HCT116 (cell line): Measurements from ENCODE around the gene OR2AT4. TPM values are rescaled to one million over a fixed set of nuclear protein-coding genes. Genes with fewer than 3 reads are reported as not detected.
"Not testable (repeated sequence)": the region's sequence is repeated elsewhere in the genome, so short reads cannot be mapped to it uniquely, and the experiment has no call there.

ENCODE experiments used
- ATAC-seq: fragments of 200-7000 bp; cut with Tn5 transposase; 2 replicates; pipeline ENCODE4 v1.9.1; 2020; ENCODE audit warnings: mild to moderate bottlenecking, moderate library complexity
- BruUV-seq: library from RNA; stranded (reverse); fragments of 400-500 nt; replicated peaks from 2 replicates; lab custom pipeline; 2021; lab: Mats Ljungman, UMichigan
- CTCF ChIA-PET: fragments of 300-600 bp; sonication (Branson Sonifier 250); formaldehyde crosslinking; loops from one replicate; lab custom pipeline; 2021; ENCODE audit warnings: antibody characterized with exemption; lab: Charles Lee
- POLR2A ChIA-PET: fragments of 300-600, 350-600 bp; sonication (Branson Sonifier 250); formaldehyde crosslinking; loops from one replicate; lab custom pipeline; 2021; ENCODE audit warnings: antibody characterized with exemption; lab: Charles Lee
- RAD21 ChIA-PET, 2 experiments: fragments of 300-600 bp; sonication (Branson Sonifier 250); formaldehyde crosslinking; loops; one replicate each; lab custom pipeline; 2023; ENCODE audit warnings: low total read pairs in 2 of 2; ENCODE audit not compliant: uncharacterized antibody in 2 of 2, unreplicated experiment in 2 of 2, low non-redundant PET in 1 of 2; lab: Charles Lee
- DNase-seq: peaks from one replicate; pipeline ENCODE4 v3.0.0-alpha.2; 2010; ENCODE audit warnings: low read depth, low spot score
- H2AFZ ChIP-seq: fragments of 200-600 bp; shearing (Covaris generic), sonication (generic); 2 replicates; pipeline ENCODE4 v1.6.1; 2017; ENCODE audit warnings: low read depth, mixed run types, mixed read lengths, antibody characterized with exemption, low read length; ENCODE audit not compliant: poor library complexity, severe bottlenecking
- H3K27ac ChIP-seq: 2 replicates; pipeline ENCODE4 v1.5.1; 2012; ENCODE audit warnings: low read depth, low read length
- H3K27me3 ChIP-seq: fragments of 200-600 bp; sonication (generic); 2 replicates; pipeline ENCODE4 v1.6.1; 2016; ENCODE audit warnings: mixed run types, low read length, mixed read lengths; ENCODE audit not compliant: insufficient read depth
- H3K36me3 ChIP-seq, 2 experiments: fragments of 200-500 bp in 1 of 2; fragments of 200-600 bp in 1 of 2; sonication (Bioruptor generic) in 1 of 2; sonication (generic) in 1 of 2; 2 replicates each; pipeline versions ENCODE4 v1.5.1 to v1.6.1; 2014 to 2016; ENCODE audit warnings: low read length in 2 of 2, inconsistent platforms in 1 of 2, mixed read lengths in 1 of 2, mixed run types in 1 of 2; ENCODE audit not compliant: insufficient read depth in 2 of 2, control insufficient read depth in 1 of 2
- H3K4me1 ChIP-seq, 2 experiments: fragments of 200-600 bp in 1 of 2; sonication (generic) in 1 of 2; 2 replicates each; pipeline versions ENCODE4 v1.5.1 to v1.6.1; 2012 to 2017; ENCODE audit warnings: low read length in 2 of 2, inconsistent platforms in 1 of 2, mild to moderate bottlenecking in 1 of 2, mixed read lengths in 1 of 2, mixed run types in 1 of 2, moderate library complexity in 1 of 2; ENCODE audit not compliant: insufficient read depth in 2 of 2, control insufficient read depth in 1 of 2
- H3K4me2 ChIP-seq: fragments of 200-600 bp; sonication (generic); 2 replicates; pipeline ENCODE4 v1.6.1; 2017; ENCODE audit warnings: mixed run types, low read length, mixed read lengths
- H3K4me3 ChIP-seq, 2 experiments: fragments of 200-600 bp in 1 of 2; sonication (generic) in 1 of 2; replicated peaks in 1 of 2; 2 replicates each; pipeline ENCODE4 v1.5.1; 2011 to 2016; ENCODE audit warnings: low read length in 2 of 2, control low read depth in 1 of 2, low read depth in 1 of 2, mild to moderate bottlenecking in 1 of 2, mixed read lengths in 1 of 2, mixed run types in 1 of 2
- H3K79me2 ChIP-seq: fragments of 200-600 bp; sonication (generic); 2 replicates; pipeline ENCODE4 v1.6.1; 2017; ENCODE audit warnings: mild to moderate bottlenecking, mixed run types, low read length, moderate library complexity, mixed read lengths; ENCODE audit not compliant: insufficient read depth
- H3K9ac ChIP-seq: fragments of 200-600 bp; sonication (generic); 2 replicates; pipeline ENCODE4 v1.6.1; 2016; ENCODE audit warnings: low read length, mixed read lengths
- H3K9me2 ChIP-seq: fragments of 200-600 bp; sonication (generic), shearing (Covaris generic); 2 replicates; pipeline ENCODE4 v1.6.1; 2017; ENCODE audit warnings: mixed run types, mild to moderate bottlenecking, moderate library complexity; ENCODE audit not compliant: insufficient read depth
- H3K9me3 ChIP-seq, 2 experiments: fragments of 200-500 bp in 1 of 2; fragments of 200-600 bp in 1 of 2; sonication (Bioruptor generic) in 1 of 2; sonication (generic) in 1 of 2; 2 replicates each; pipeline ENCODE4 v1.6.1; 2014 to 2017; ENCODE audit warnings: low read length in 2 of 2, mixed read lengths in 2 of 2, inconsistent platforms in 1 of 2, low read depth in 1 of 2, mild to moderate bottlenecking in 1 of 2, mixed run types in 1 of 2, moderate library complexity in 1 of 2; ENCODE audit not compliant: control insufficient read depth in 1 of 2, insufficient read depth in 1 of 2
- H4K20me1 ChIP-seq: fragments of 200-600 bp; sonication (generic), shearing (Covaris generic); 2 replicates; pipeline ENCODE4 v1.6.1; 2017; ENCODE audit warnings: mixed run types, mild to moderate bottlenecking, moderate library complexity; ENCODE audit not compliant: insufficient read depth
- CEBPB ChIP-seq: IDR thresholded peaks from 2 replicates; pipeline ENCODE4 v1.6.1; 2012; ENCODE audit warnings: low read depth
- EZH2 ChIP-seq: fragments of 200-600 bp; sonication (generic); IDR thresholded peaks from 2 replicates; pipeline ENCODE4 v1.6.1; 2017; ENCODE audit warnings: antibody characterized with exemption, mixed run types
- FOSL1 ChIP-seq: IDR thresholded peaks from 2 replicates; pipeline ENCODE4 v1.6.1; 2012; ENCODE audit warnings: low read depth
- SIN3A ChIP-seq: IDR thresholded peaks from 2 replicates; pipeline ENCODE4 v1.6.1; 2012; ENCODE audit warnings: low read depth
- TCF7L2 ChIP-seq: IDR thresholded peaks from 2 replicates; pipeline ENCODE4 v1.7.0; 2011; ENCODE audit warnings: borderline replicate concordance, inconsistent platforms; ENCODE audit not compliant: insufficient read depth, insufficient read length; ENCODE audit errors: extremely low read depth
- YY1 ChIP-seq: IDR thresholded peaks from 2 replicates; pipeline ENCODE4 v1.6.1; 2011; ENCODE audit warnings: low read length, low read depth, moderate library complexity, mild to moderate bottlenecking; ENCODE audit not compliant: insufficient replicate concordance; ENCODE audit errors: extremely low read depth
- ZNF274 ChIP-seq: fragments of 200-500 bp; sonication (Bioruptor generic); IDR thresholded peaks from 2 replicates; pipeline ENCODE4 v1.6.1; 2014; ENCODE audit warnings: mild to moderate bottlenecking, low read depth, low read length, inconsistent platforms
- intact Hi-C: fragments of 100-400 bp; cut with micrococcal nuclease; formaldehyde crosslinking; loops from 2 replicates; pipeline ENCODE4 v1.10.0; 2022
- total RNA-seq: library from RNA; stranded (reverse); gene quantifications from one replicate; pipeline ENCODE4 v1.2.1, GENCODE V29; 2021; ENCODE audit not compliant: unreplicated experiment
- TF ChIP-seq, protein P1 (sequence below): IDR thresholded peaks from 2 replicates; pipeline ENCODE4 v1.6.1; 2012

The OR2AT4 gene
- total RNA-seq, 1 experiment from 2014 or later, result not detected

DNA sequence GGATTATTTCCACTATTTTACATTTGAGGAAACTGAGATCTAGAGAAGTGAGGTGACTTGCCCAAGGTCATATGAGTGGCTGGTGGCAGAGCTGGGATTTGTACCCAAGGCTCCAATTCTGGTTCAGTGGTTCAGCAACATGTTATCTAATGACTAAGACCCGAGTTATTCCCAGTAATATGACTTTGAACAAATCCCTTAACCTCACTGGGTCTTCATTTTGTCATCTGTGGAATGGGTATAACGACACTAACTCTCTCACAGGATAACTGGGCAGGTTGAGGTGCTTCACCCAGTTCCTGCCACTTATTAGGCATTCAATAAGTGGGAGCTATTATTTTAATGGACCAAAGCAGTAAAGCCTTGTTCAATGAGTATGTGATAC, 489 bp upstream of the OR2AT4 start:
- intact Hi-C loops, result no loop called here
- H3K79me2 ChIP-seq, result no peaks in the 10 kb centered on the region
- H3K4me1 ChIP-seq, result peaks cover 0 to 11% of the 10 kb centered on the region in 2 experiments; a peak in 2 of 4 replicates
- no peaks in the 10 kb centered on the region for H3K36me3 ChIP-seq
- H3K9ac ChIP-seq, result no peak overlapping the region
- H3K4me2 ChIP-seq, result no peak overlapping the region
- H3K9me2 ChIP-seq, result no peaks in the 10 kb centered on the region
- no peak for DNase-seq
- H4K20me1 ChIP-seq, result no peaks in the 10 kb centered on the region
- BruUV-seq, result no TSS peak
- ChIA-PET RAD21 (no interaction called here), CTCF (no interaction called here), POLR2A (no interaction called here)
- H3K27ac ChIP-seq, result no peak overlapping the region
- H3K27me3 ChIP-seq, result no peaks in the 10 kb centered on the region
- H2AFZ ChIP-seq, result no peak overlapping the region
- ATAC-seq, result no peak
- H3K9me3 ChIP-seq, result no peaks in the 10 kb centered on the region
- H3K4me3 ChIP-seq, result no peak overlapping the region
- TF ChIP-seq TCF7L2 (no peak), FOSL1 (no peak), ZNF274 (no peak), CEBPB (no peak), EZH2 (no peak), SIN3A (no peak), YY1 (no peak)
- TF ChIP-seq, protein P1, sequence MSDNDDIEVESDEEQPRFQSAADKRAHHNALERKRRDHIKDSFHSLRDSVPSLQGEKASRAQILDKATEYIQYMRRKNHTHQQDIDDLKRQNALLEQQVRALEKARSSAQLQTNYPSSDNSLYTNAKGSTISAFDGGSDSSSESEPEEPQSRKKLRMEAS, result no peak

DNA sequence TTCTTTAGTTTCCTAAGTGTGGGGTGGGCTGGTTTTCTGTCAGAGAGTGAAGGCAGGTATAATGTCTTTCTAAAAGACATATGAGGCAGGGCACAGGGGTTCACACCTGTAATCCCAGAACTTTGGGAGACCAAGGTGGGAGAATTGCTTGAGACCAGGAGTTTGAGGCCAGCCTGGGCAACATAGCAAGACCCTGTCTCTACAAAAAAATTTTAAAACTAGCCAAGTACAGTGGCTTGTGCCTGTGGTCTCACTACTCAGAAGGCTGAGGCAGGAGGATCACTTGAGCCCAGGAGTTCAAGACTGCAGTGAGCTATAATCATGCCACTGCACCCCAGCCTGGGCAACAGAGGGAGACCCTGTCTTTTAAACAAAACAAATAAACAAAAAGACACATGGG, 2.3 kb downstream of the OR2AT4 start:
- H3K4me3 ChIP-seq, H3K9me2 ChIP-seq, H3K27ac ChIP-seq, H2AFZ ChIP-seq, BruUV-seq, H3K9ac ChIP-seq, POLR2A ChIA-PET, H3K9me3 ChIP-seq, H4K20me1 ChIP-seq, intact Hi-C loops, CTCF ChIA-PET, H3K36me3 ChIP-seq, ATAC-seq, H3K4me1 ChIP-seq, H3K4me2 ChIP-seq, RAD21 ChIA-PET, DNase-seq, H3K27me3 ChIP-seq, H3K79me2 ChIP-seq: not testable (repeated sequence)
